ENCODE results near the gene ANO1. TPM values are rescaled to one million over a fixed set of nuclear protein-coding genes. Genes with fewer than 3 reads are reported as not detected.

Gene ANO1
- total RNA-seq, 2 experiments from 2014 or later, result not detected

- ChIA-PET POLR2A (no interaction called here), CTCF (interaction anchor here (1.2 to 1.9 kb wide), 2 partner anchors 12 kb away, joined by 4 to 5 read pairs; no protein-coding TSS in a partner anchor)
- Mint-ChIP-seq H3K4me3 (peak overlapping the region; percentile 42), H3K9me3 (no peaks in the 10 kb centered on the region), H3K27me3 (no peaks in the 10 kb centered on the region), H3K4me1 (ENCODE audit: low read depth) (peaks cover 67% of the 10 kb centered on the region), H3K27ac (peak overlapping the region; percentile 98), H3K36me3 (ENCODE audit: low read depth) (peaks cover 74% of the 10 kb centered on the region)
- Histone ChIP-seq H3K4me1 (ENCODE audit: insufficient read depth, low read length) (peaks cover 46% of the 10 kb centered on the region), H3K4me3 (ENCODE audit: low read length) (no peak overlapping the region), H3K27ac (ENCODE audit: low read depth in 1 of 2, low read length in 2 of 2) (no peak overlapping the region), H3K9me3 (ENCODE audit: control insufficient read depth in 1 of 2, insufficient read depth in 1 of 2, low read length in 2 of 2) (no peaks in the 10 kb centered on the region), H3K27me3 (ENCODE audit: control insufficient read depth in 1 of 2, insufficient read depth in 2 of 2, low read length in 2 of 2) (no peaks in the 10 kb centered on the region), H3K36me3 (ENCODE audit: insufficient read depth, low read length) (peaks cover 48% of the 10 kb centered on the region)
- ATAC-seq (ENCODE audit: poor library complexity), result no peak
- no peak for DNase-seq
- no peak for TF ChIP-seq CTCF (IDR thresholded peaks at IDR 0.05)
- intact Hi-C loops (cut with DNase I, micrococcal nuclease), result loop anchor here in 1 of 2 experiments (10.0 kb wide), 2 partner anchors 1153 to 1303 kb away; partner anchors contain the start of genes IGHMBP2 and MRPL21
Measured at GRCh38 chr11:70207531-70208131, 129.5 kb downstream of the ANO1 start.

GRCh38 chr11:70209391-70209912 is 131.3 kb downstream of the ANO1 start:
- Mint-ChIP-seq H3K4me1 (ENCODE audit: low read depth) (peaks cover 53% of the 10 kb centered on the region), H3K9me3 (no peaks in the 10 kb centered on the region), H3K4me3 (no peak overlapping the region), H3K27me3 (no peaks in the 10 kb centered on the region), H3K36me3 (ENCODE audit: low read depth) (peaks cover 59% of the 10 kb centered on the region), H3K27ac (peak overlapping the region; percentile 98)
- ChIA-PET POLR2A (no interaction called here), CTCF (no interaction called here)
- H3K27me3 ChIP-seq (ENCODE audit: control insufficient read depth in 1 of 2, insufficient read depth in 2 of 2, low read length in 2 of 2), result no peaks in the 10 kb centered on the region
- DNase-seq, result no peak
- H3K36me3 ChIP-seq (ENCODE audit: insufficient read depth, low read length), result peaks cover 48% of the 10 kb centered on the region
- ATAC-seq (ENCODE audit: poor library complexity), result no peak
- no peak overlapping the region for H3K4me3 ChIP-seq (ENCODE audit: low read length)
- H3K9me3 ChIP-seq (ENCODE audit: control insufficient read depth in 1 of 2, insufficient read depth in 1 of 2, low read length in 2 of 2), result no peaks in the 10 kb centered on the region
- intact Hi-C loops (cut with DNase I, micrococcal nuclease), result loop anchor here in 1 of 2 experiments (10.0 kb wide), 2 partner anchors 1155 to 1305 kb away; partner anchors contain the start of genes IGHMBP2 and MRPL21
- TF ChIP-seq CTCF (IDR thresholded peaks at IDR 0.05), result no peak
- H3K27ac ChIP-seq (ENCODE audit: low read depth in 1 of 2, low read length in 2 of 2), result no peak overlapping the region
- peaks cover 37% of the 10 kb centered on the region for H3K4me1 ChIP-seq (ENCODE audit: insufficient read depth, low read length)

GRCh38 chr11:70210051-70210501 is 132.0 kb downstream of the ANO1 start:
- H3K4me3 ChIP-seq (ENCODE audit: low read length), result no peak overlapping the region
- H3K4me1 ChIP-seq (ENCODE audit: insufficient read depth, low read length), result peaks cover 31% of the 10 kb centered on the region
- H3K9me3 ChIP-seq (ENCODE audit: control insufficient read depth in 1 of 2, insufficient read depth in 1 of 2, low read length in 2 of 2), result no peaks in the 10 kb centered on the region
- Mint-ChIP-seq H3K4me1 (ENCODE audit: low read depth) (peaks cover 46% of the 10 kb centered on the region), H3K36me3 (ENCODE audit: low read depth) (peaks cover 53% of the 10 kb centered on the region), H3K27ac (peak overlapping the region; percentile 57), H3K4me3 (no peak overlapping the region), H3K27me3 (no peaks in the 10 kb centered on the region), H3K9me3 (no peaks in the 10 kb centered on the region)
- intact Hi-C loops (cut with DNase I, micrococcal nuclease), result no loop called here
- ATAC-seq (ENCODE audit: poor library complexity), result no peak
- no peak for DNase-seq
- no peak overlapping the region for H3K27ac ChIP-seq (ENCODE audit: low read depth in 1 of 2, low read length in 2 of 2)
- POLR2A ChIA-PET, result no interaction called here
- CTCF ChIA-PET, result no interaction called here
- peaks cover 44% of the 10 kb centered on the region for H3K36me3 ChIP-seq (ENCODE audit: insufficient read depth, low read length)
- no peak for TF ChIP-seq CTCF (IDR thresholded peaks at IDR 0.05)
- no peaks in the 10 kb centered on the region for H3K27me3 ChIP-seq (ENCODE audit: control insufficient read depth in 1 of 2, insufficient read depth in 2 of 2, low read length in 2 of 2)

All from CD4-positive, alpha-beta T cell (primary cell).